RPMI8226 (cell line): ENCODE measurements around the gene CTDSP2.
"Not testable (repeated sequence)": the region's sequence is repeated elsewhere in the genome, so short reads cannot be mapped to it uniquely, and the experiment has no call there.

Experiments
- DNase-seq: peaks from one replicate; pipeline ENCODE4 v3.0.0-alpha.2; 2015

CTDSP2 gene

GRCh38 chr12:57846577-57847319 is at the start of gene CTDSP2:
CTDSP2 (minus strand) TSS chr12:57846729; CDS start chr12:57846435, 294 bp downstream.
- DNase-seq = peak; percentile 99

- no peak for DNase-seq
Measured at GRCh38 chr12:57896115-57896433, 49.5 kb upstream of the CTDSP2 start.

GRCh38 chr12:57895389-57896114 is 49.0 kb upstream of the CTDSP2 start:
- no peak for DNase-seq

GRCh38 chr12:57894399-57895292 is 48.1 kb upstream of the CTDSP2 start:
- peak; percentile 72 for DNase-seq

GRCh38 chr12:57893431-57894353 is 47.2 kb upstream of the CTDSP2 start:
- DNase-seq = no peak

- DNase-seq = no peak
Measured at GRCh38 chr12:57892232-57892972, 45.9 kb upstream of the CTDSP2 start.

- no peak for DNase-seq
Measured at GRCh38 chr12:57891542-57892228, 45.2 kb upstream of the CTDSP2 start.

GRCh38 chr12:57890191-57891115 is 43.9 kb upstream of the CTDSP2 start:
- DNase-seq = no peak

- DNase-seq = no peak
Measured at GRCh38 chr12:57889500-57889989, 43.0 kb upstream of the CTDSP2 start.

GRCh38 chr12:57888409-57889157 is 42.1 kb upstream of the CTDSP2 start:
- DNase-seq = peak; percentile 72

- no peak for DNase-seq
Measured at GRCh38 chr12:57887631-57888408, 41.3 kb upstream of the CTDSP2 start.

- DNase-seq = not testable (repeated sequence)
Measured at GRCh38 chr12:57886964-57887363, 40.4 kb upstream of the CTDSP2 start.

- no peak for DNase-seq
Measured at GRCh38 chr12:57886542-57886941, 40.0 kb upstream of the CTDSP2 start.

GRCh38 chr12:57885207-57885606 is 38.7 kb upstream of the CTDSP2 start:
- no peak for DNase-seq

GRCh38 chr12:57883700-57884099 is 37.2 kb upstream of the CTDSP2 start:
- DNase-seq = no peak

- no peak for DNase-seq
Measured at GRCh38 chr12:57883057-57883456, 36.5 kb upstream of the CTDSP2 start.

GRCh38 chr12:57882575-57882974 is 36.0 kb upstream of the CTDSP2 start:
- no peak for DNase-seq

GRCh38 chr12:57881475-57881874 is 34.9 kb upstream of the CTDSP2 start:
- no peak for DNase-seq
